Activated naive CD4-positive, alpha-beta T cell treated with anti-CD3 and anti-CD28 coated beads, Interleukin-2, amount 50 U/mL, for 16 hours (primary cell): ENCODE results near the gene SLC5A2.
"Not testable (repeated sequence)": the region's sequence is repeated elsewhere in the genome, so short reads cannot be mapped to it uniquely, and the experiment has no call there.

ENCODE experiments used
- DNase-seq: peaks from one replicate; pipeline ENCODE4 v3.0.0-alpha.2; 2020

SLC5A2 gene

DNA sequence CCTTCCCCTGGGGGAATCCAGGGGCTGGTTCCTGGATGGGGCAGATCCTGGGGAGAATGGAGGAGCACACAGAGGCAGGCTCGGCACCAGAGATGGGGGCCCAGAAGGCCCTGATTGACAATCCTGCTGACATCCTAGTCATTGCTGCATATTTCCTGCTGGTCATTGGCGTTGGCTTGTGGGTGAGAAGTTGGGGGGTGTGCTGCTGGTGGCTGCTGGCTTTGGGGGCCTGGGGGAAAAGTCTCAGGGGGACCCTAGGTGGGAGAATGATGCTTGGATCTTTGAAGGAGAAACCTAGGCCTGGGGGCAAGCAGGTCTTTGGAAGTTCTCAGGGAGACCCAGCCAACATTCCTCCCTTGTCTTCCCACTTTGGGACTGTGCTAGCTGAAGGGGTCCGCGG is at the start of gene SLC5A2:
Gene SLC5A2 (plus strand): TSS at position 43 of the 400 bp plus-strand sequence. CDS start 14 bp downstream, at position 57.
- no peak for DNase-seq

DNA sequence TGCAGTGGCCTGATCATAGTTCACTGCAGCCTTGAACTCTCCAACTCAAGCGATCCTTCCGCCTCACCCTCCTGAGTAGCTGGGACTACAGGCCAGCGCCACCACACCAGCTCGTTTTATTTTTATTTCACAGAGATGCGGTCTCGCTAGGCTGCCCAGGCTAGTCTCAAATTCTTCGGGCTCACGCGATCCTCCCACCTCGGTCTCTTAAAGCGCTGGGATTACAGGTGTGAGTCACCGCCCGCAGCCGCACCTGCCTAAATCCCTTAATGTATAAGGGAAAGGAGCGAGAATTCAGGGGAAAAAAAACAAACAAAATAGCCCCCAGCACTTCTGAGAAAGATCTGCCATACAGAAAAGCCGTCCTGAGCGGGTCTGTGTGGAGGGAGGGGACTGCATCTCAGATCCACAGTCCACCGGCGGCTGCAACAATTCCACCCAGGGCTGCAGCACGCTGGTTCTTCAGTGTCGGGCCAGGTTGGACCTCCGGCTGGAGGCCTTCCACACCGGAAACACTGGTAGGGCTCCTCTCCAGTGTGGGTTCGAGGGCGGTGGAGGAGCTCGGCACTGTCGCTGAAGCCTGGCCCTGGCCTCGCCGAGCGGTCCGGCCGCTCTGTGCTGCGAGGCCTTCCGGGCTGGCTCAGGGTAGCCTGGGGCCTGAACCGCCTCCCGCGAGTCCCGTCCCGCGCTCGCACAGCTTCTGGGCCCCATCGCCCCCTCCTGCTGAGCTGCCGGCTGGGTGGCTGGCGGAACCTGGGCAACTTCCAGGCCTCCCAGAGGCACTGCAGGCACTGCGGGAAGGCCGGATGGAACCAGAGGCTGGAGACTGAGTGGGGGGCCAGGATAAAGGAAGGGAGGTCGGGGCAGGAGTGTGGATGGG is 47.3 kb upstream of the SLC5A2 start:
- no peak for DNase-seq

GRCh38 chr16:31436221-31437045 is 46.5 kb upstream of the SLC5A2 start:
- no peak for DNase-seq

DNA sequence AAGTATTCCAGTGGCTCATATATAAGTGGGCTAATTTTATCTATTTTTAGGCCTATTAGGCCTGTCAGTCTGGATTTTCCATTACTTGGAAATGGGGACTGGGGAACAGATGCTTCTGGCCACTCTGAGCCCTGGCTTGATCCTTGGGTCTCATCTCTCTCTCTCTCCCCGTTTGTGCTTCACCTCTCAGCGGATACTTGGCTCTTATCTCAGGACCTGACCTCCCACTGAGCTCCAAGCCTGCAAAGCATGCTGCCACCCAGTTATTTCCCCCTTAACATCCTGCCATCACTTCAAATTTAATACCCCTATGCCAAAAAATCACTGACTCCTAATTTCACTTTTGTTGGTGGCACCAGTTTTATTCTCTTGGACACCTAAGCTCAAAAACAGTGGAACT is 44.5 kb upstream of the SLC5A2 start:
- no peak for DNase-seq

- not testable (repeated sequence) for DNase-seq
Measured at GRCh38 chr16:31439023-31439422, 43.9 kb upstream of the SLC5A2 start.

- DNase-seq = no peak
Measured at GRCh38 chr16:31439519-31439918, 43.4 kb upstream of the SLC5A2 start.

GRCh38 chr16:31440516-31441184 is 42.3 kb upstream of the SLC5A2 start:
- no peak for DNase-seq

GRCh38 chr16:31441956-31442355 is 41.0 kb upstream of the SLC5A2 start:
- DNase-seq = no peak

- not testable (repeated sequence) for DNase-seq
Measured at GRCh38 chr16:31445931-31446330, 37.0 kb upstream of the SLC5A2 start.

DNA sequence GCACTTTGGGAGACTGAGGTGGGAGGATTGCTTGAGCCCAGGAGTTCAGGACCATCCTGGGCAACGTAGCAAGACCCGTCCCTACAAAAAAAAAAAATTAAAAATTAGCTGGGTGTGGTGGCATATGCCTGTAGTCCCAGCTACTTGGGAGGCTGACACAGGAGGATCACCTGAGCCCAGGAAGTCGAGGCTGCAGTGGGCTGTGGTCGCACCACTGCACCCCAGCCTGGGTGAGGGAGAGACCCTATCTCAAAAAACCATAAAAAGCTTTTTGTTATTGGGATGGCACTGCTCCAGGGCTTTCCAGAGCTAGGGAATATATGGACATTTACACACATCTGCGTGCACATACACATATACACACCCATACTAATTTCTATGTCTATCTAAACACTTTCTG is 31.7 kb upstream of the SLC5A2 start:
- DNase-seq = no peak

- no peak for DNase-seq
Measured at GRCh38 chr16:31451681-31452351, 31.1 kb upstream of the SLC5A2 start.

DNA sequence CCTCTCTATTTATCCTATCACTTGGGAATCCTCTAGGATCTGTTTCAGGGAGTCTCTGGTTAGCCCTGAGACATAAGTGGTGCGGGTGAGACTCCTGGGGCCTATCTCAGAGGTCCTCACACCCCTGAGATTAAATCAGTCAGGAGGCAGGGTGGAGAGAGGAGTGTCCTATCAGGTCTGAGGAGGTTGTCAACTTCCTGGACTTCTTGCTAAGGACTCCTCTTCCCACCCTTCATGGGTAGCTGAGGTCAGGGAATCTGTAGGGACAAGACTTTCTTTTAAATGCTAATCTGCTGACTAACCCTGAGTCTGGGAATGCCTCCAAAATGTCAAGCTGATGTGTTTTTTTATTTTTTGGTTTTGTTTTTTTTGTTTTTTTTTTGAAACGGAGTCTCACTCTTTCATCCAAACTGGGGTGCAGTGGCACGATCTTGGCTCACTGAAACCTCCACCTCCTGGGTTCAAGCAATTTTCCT is 30.3 kb upstream of the SLC5A2 start:
- no peak for DNase-seq

DNA sequence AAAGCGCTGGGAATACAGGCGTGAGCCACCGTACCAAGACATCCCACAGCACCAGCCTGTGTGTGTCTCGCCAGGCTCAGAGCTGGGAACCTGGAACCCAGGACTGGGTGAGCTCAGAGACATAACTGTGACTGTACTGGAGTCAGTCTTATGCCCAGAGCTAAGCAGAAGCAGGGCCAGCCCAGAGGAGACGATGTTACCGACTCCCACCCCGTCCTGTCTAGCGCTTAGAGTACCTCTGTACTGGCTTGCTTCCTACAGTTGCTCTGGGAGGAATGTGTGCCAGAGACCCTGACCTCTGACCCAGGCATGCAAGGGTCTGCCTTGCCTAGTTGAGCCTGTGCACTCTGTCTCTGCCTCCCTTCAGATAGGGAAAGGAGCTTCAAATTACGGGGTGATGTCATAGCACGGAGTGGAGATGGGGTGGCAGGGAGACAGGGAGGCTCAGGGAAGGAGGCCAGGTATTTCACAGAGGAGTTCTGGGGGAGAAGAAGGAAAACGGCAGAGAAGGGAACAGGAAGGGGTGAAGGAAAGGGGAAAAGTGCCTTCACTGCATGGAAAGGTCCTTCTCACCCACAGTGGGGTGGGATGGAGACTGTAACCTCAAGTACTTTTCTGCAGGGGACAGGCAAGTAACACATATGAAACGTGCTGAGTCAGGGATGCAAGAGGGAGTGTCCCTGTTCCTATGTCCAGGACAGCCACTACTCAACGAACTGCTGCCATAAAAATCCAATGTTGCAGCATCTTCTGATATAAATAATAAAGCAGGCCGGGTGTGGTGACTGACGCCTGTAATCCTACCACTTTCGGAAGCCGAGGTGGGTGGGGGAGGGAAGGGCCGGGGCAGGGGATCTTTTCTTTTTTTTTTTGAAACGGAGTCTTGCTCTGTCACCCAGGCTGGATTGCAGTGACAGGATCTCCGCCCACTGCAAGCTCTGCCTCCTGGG is 29.4 kb upstream of the SLC5A2 start:
- no peak for DNase-seq

DNA sequence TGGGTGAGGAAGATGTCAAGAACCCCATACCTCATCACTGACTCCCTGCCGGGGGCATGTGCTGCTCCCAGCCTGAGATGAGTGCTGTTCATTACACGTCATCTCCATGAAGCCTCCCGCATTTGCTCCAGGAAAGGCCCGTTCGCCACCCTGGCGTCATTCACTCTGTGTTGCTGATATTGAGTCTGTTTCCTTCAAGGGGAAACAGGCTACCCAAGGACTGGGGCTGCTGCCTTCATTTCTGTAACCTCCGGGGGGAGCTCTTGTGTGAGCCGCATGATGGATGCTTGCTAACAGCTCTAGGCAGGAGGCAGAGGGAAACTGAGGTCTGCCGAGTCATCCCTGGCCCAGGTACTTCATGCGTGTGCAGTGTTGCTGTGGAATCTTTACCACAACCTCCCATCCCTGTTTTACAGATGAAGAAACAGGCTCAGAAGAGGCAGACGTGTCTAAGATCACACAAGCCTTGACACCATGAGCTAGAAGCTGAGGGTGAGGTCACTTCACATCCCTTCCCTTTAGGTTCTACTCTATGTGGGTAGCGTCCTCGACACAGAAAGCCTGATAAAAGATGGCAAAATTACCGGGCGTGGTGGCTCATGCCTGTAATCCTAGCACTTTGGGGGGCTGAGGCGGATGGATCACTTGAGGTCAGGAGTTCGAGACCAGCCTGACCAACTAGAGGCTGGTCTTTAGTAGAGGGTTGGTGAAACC is 27.2 kb upstream of the SLC5A2 start:
- DNase-seq = peak; percentile 33

DNA sequence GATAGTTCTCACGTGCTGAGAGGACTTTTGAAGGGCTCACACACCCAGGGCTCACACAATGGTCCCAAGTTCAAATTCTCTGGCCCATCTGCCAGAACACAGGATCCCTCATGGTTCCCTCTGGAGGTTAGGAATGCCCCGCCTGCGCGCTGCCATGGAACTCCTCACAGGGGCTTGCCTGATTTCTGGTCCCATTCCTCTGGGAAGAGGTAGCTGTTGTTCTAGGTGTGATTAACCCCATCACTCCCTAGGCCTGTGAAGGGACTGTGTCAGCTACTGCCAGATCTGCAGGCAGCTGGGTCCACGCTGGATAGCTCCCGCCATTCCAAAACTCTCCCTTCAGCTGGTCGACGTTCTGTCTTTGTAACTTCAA is 25.9 kb upstream of the SLC5A2 start:
- DNase-seq = no peak

DNA sequence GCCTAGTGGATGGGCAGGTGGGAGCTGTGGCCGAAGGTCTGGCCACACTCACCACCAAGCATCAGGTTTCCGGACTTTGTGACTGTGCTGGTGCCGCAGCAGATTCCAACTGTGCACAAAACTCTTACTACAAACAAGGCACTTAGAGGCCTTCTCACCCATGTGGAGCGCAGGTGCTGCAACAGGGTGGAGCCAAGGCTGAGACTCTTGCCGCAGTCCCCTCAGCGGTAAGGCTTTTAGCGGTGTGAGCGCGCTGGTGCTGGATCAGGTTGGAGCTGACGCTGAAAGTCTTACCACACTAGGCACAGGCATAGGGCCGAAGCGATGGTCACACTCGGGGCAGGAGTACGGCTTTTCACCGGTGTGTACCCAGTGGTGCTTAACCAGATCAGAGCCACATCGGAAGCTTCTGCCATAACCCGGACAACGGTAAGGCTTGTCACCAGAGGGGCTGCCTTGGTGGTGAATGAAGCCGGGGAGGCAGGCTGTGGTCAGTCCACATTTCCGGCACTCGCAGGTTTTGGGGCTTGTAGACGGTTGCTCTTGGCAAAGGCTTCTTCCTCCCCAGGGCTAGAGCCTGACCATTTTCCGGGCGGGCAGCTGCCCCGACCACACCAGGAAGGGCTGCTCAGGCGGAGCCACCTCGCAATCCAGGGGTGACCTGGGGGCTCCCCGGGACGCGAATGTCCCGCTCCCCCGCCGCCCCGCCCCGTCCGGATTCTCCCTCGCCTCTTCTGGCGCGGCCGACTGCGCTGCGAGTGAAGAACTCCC is 24.7 kb upstream of the SLC5A2 start:
- peak; percentile 61 for DNase-seq

DNA sequence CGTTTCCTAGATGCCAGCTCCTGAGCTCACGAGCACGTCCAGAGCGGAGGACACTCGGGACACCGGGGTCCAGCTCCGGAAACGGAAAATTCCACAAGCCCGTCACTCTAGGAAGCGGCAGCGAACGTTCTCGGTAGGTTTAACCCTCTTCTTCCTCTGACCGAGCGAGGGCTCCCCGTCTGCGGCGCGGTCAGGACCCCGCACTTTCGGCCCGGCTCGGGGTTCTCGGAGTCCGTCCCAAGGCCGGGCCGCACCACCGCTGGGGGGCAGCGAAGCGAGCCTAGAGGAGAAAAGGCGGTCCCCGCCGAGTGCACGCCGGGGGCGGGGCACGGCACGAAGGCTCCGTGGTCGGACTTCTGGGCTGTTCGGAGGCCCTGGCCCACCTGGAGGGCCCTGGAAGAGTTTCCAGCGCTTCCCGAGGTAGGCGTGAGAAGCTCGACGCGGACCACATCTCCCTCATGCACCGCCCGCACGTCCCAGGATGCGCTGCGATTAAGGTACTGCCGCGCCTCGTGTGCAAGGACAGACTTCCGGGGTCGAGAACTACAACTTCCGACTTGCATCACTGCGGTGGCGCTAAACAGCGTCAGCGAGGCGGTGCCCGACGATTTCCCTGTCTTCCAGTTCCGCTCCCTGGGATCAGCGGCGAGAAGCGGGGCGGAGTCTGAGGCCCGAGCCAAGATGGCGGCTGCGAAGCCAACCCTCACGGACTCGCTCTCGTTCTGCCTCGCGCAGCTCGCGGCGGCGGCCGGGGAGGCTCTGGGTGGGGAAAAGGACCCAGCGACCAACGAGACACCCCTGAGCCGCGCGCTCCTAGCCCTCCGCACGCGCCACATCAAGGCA is 23.9 kb upstream of the SLC5A2 start, which contains the start of gene ARMC5:
Gene ARMC5 (plus strand): TSS at position 658 of the 843 bp plus-strand sequence. CDS start 24 bp downstream, at position 682.
- DNase-seq = peak; percentile 97

GRCh38 chr16:31459687-31460581 is 23.0 kb upstream of the SLC5A2 start:
- DNase-seq = peak; percentile 100
